ENCODE data around the gene MAP4K4.

Gene MAP4K4

DNA sequence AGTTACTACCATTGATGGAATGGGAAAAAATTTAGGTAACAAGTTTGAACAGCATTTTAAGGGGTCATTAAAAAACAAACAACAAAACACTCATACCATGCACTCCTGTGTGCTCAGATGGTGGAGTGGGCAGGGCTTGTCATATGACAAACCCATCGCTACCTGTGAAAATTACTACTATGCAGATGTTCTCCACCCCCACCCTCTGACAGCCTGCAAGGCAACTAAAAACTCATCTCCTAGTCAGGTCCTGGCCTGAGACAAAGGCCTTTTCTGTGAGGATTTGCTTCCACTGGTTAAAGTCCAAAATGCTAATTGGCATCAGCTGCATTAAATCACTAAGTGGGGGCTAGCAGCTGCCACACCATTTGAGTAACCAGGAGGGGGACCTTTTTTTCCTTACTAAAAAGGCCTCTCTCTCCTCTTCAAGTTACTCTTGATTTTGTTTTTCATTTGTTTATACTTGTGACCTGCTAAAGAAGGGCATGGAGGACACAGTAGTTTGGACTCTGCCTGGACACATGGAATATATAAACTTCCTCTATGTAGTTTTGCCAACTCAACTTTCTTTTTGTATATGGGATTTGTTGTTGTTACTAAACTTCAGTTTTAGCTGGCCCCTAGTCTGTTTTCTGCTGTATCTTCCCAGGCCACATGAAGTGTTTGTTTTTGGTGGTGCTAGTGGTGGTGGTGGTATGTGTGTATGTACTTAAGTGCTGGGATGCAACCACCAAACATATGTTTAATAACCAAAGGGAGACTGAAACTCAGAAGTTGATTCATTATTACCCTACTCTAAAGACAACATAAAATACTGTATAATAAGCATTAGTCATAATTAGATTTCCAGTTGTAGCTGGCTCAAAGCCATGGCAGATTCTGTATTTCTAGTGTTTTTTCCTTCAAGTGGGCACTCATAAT lies 121.3 kb downstream of the MAP4K4 start:
- peak; percentile 86 for DNase-seq

DNA sequence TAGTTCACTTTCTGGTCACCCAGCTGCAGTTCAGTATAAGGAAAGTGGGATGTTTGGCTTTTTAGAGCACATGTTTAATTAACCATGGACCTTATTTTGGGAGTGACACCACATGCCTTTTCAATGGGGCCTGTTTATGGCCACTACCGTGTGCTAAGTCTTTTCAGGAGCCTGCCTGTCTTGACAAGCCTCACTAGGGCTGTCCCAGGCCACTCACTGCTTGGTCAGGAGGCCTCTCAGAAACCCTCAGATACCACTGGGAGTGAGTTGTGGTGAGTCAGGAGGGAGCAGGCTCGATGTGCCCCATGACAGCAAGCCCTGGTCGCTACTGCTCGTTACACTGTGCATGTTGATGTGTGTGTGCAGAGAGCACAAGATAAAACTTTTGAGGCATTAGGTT lies 123.0 kb downstream of the MAP4K4 start:
- DNase-seq: peak; percentile 78

DNA sequence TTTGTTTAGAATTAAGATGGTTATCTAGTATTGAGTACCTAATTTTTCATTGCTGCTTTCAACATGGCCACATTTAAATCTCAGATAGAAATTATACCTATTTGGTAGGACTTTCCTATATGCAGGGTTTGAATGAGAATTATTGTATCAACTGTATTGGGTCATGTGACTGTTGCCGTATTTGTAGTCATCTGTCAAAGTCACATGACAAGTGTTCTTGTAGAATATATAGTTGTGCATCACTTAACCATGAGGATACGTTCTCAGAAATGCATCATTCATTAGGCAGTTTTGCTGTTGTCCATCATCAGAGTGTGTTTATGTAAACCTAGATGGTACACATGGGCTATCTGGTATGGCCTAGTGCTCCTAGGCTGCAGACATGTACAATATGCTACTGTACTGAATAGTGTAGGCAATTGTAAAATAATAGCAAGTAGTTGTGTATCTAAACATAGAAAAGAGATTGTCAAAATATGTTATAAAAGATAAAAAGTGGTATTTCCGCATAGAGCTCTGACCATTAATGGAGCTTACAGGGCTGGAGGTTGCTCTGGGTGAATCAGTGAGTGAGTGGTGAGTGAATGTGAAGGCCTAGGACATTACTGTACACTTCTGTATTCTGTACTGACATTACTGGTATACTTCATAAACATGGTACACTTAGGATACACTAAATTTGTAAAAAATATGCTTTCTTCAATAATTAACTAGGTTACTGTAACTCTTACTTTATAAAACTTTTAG lies 123.7 kb downstream of the MAP4K4 start:
- DNase-seq: no peak

DNA sequence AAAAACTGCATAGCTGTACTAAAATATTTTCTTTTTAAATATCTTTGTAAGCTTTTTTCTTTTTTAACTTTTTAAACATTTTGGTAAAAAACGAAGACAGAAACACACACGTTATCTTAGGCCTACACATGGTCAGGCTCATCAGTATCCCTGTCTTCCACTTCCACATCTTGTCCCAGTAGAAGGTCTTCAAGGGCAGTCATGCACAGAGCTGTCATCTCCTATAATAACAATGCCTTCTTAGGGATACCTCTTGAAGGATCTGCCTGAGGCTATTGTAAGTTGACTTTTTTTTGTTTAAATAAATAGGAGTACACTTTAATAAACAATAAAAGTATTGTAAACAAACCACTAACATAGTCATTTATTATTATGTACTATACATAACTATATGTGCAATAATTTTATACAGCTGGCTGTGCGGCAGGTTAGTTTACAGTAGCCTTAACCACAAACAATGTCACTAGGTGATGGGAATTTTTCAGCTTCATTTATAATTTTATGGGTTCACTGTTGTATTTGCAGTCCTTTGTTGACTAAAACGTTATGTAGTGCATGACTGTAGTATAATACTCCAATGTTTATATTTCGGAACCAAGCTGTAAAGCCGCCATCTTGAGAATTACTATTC lies 124.4 kb downstream of the MAP4K4 start:
- peak; percentile 39 for DNase-seq

DNA sequence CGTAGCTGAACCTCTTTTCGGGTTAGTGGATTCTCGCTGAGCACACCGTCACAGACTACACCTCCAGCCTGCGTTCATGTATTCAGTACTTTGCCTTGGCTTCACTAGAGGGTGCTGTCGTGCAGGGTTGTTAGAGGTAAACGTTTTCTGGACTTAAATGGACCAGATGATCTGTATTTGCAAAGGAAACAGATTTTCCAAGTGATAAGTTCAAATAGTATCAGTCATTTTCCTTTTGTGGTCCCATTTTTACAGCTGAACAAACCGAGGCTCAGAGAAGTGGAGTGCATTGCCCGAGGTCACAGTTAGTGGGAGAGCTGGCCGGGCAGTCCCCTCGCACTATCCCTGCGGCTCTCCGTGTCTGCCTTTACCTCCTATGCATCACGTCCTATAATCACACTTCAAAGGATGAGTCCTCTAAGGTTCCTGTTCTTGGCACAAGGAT lies 125.9 kb downstream of the MAP4K4 start:
- no peak for DNase-seq

DNA sequence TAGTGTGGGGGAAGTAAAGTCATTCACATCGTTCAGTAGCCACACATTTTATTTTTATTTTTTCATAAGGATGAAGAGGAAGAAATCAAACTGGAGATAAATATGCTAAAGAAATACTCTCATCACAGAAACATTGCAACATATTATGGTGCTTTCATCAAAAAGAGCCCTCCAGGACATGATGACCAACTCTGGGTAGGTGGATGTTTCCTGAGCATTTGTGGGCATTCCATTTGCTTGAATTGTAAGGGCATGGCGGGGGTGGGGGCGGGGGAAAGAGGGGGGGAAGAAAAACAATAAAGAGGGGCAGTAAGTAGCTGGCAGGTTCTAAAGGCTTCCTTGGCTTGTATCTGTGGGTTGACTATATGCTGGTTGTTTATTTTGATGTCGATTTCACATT lies 126.4 kb downstream of the MAP4K4 start:
- no peak for DNase-seq

DNA sequence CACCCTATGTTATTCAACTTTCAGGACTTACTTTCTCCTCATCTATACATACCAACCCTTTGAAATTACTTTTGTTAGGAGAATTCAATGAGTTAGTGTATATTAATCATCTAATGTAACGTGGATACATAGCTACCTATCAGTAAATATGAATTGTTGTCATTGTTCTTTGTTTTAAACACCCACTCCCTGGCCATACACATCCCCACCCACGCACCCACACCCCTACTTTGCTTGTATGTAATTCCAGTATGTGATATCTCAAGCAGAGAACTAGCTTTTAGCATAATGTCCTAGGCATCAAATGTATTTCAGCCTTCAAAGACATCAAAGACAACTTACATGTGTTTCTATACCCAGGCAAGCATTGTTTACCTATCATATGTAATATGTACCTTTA lies 129.2 kb downstream of the MAP4K4 start:
- DNase-seq: no peak

DNA sequence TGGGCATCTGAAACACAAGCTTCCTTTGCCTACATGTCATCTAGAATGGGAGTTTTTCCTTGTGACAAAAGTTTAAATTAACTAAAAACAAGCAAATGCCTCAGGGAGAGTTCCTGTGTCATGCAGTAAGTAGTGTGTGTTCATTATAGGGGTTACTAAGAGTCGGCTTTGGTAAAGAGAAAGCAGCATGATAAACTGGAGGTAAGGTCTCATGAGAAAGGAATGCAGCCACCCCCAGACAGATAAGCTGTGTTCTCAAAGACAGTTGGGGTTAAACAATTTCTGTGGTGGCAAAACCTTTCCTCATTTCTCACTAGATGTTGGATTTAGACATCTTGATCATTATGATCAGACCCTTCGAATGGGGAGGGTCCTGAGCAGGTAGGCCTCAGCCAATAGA lies 129.7 kb downstream of the MAP4K4 start:
- DNase-seq: no peak

DNA sequence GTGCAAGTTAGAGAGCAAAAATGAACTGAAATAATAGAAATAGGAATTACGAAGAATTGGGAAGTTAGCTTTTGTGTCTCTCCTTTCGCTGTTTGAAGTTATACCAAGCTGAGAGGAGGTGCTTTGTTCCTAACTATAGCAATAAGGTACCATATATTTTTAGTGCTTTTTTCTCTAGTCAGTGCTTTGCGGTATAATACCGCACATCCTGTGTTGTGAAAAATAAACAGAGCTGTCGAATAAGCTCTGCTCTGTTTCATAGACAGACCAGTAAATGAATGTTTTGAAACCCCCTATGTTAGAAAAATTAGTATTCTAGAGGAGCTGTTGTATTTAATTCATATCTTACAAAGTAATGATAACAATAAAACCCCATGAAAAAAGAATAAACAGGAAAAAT lies 130.8 kb downstream of the MAP4K4 start:
- DNase-seq: no peak

DNA sequence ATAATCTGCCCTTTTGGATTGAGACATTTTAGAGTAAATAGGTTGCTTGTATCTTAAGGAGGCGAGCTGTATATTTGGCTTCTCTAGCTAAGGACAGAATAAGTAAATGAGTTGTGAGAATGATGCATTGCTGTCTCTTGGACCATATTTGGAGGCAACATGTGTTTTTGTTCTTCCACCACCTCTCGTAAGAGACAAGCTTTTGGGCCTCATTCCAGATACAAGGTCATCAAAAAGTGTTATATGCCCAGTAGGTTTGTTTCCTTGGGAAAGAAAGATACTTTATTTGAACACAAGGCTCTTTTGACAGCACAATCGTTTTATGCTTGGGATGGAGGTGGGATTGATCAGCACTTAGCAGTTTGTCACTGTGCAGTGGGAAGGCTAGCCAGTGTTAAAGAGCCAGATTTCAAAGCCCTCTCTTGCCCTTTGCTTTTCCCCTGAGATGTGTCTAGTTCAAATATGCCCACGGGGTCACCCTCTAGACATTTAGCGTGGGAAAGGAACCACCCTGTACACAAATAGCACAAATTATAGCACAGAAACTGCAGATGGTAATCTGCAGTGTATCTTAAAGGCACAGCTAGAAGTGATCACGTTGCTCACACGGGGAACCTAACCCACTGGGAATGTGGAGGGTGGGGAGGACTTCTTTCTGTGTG lies 131.3 kb downstream of the MAP4K4 start:
- no peak for DNase-seq

DNA sequence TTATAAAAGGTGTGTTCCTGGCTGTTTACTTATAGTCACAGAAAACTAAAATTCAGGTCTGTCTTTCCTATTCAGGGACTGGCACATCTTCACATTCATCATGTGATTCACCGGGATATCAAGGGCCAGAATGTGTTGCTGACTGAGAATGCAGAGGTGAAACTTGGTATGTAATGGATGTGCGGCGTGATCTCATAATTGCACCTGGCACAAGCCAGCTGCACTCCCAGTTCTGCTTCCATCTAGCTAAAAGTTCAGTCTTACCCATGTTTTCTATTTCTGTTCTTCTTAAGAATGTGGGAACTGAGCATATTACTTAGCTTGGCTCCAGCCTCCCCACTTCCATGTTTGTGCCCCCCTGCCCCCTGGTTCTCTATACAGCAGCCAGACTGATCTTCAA lies 131.9 kb downstream of the MAP4K4 start:
- DNase-seq: no peak

DNA sequence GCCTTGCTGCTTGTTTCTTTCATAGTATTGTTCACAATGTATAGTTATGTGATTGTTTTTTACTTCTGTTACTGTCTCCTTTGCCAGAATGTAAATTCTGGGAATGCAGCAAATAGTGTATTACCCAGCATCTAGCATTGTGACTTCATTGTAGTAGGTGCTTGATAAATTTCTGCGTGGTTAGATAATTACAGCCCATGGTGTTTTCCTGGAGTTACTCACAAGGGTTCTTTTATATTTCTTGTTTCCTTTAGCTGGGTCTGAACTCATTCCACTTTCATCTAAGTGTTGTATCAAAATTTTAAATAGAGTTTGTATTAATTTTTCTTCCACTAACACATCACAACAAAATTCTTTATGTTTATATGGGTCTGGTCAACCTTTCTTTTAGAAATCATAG lies 132.6 kb downstream of the MAP4K4 start:
- DNase-seq: no peak

DNA sequence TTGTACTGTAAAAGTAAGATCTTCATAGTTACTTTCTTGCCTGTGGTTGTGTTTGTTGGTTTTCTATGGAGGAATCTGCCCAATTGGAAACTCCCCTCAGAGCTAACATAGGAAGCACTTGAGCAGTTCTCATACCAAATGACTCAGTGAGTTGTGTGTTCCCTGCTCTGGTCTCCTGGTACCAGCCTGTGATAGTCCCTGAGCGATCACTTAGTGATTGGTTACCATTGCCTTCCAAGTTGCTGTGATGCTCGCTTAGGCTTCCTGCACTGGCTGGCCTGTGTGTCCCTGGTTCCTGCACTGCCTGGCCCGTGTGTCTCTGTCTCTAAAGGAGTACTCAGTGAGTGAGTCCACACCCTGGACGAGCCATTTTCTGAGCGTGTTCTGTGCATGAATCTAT lies 133.0 kb downstream of the MAP4K4 start:
- DNase-seq: no peak

DNA sequence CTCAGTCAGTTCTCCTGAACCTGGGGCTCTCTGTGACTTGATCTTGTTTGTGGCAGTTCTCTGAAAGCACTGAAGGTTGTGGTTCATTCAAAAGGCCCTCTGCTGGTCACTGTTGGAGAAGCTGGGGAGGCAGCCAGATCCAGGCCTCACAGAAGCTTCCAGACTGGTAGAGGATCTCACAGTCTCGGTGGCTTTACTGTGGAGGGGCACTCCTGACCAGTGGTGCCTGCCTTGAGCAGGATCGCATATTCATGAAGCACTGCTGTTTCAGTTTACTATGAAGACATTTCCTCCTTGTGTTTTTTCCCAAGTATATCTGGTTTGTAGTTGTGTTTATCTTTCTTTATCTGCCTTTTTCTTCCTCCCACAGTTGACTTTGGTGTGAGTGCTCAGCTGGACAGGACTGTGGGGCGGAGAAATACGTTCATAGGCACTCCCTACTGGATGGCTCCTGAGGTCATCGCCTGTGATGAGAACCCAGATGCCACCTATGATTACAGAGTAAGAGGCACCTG lies 133.9 kb downstream of the MAP4K4 start:
- DNase-seq: peak; percentile 23

DNA sequence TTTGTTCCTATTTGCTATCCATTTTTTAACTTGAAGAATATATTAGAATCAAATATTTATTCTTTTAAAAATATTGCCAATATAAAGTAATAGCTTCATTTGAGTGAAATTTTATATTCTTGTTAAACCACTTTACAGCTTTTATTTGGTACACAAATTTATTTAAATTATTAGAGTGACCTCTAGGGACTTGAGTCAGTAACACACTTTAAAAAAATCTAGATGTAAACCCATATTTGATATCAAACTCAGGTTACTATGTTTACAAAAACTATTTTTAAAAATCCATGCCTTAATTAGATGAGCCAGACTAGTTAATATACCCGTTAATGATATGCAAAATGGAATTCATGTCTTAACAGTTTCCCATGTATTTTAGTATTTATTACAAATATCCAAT lies 134.6 kb downstream of the MAP4K4 start:
- DNase-seq: no peak

DNA sequence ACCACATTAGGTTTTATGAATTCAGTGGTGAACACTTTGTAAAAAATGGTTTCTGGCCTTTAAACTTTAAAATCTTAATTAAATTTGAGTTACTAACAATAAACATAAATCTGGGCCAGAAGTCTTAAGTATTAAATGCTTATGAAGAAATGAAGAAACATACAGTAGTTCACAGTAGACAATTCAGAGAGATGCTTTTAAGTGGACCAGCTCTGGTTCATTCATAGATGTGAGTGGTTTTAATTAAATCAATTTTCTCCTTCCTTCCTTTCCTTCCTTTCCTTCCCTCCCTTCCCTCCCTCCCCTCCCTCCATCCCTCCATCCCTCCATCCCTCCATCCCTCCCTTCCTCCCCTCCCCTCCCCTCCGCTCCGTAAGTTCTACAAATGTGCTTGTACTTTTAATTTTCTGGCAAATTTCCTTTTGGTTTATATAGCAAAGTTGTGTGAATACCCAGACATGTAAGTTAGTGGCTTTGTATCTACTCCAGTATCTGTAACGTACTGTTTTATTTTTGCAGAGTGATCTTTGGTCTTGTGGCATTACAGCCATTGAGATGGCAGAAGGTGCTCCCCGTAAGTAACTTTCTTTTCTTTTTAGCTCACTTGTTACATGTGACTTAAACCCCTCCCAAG lies 136.5 kb downstream of the MAP4K4 start:
- no peak for DNase-seq

DNA sequence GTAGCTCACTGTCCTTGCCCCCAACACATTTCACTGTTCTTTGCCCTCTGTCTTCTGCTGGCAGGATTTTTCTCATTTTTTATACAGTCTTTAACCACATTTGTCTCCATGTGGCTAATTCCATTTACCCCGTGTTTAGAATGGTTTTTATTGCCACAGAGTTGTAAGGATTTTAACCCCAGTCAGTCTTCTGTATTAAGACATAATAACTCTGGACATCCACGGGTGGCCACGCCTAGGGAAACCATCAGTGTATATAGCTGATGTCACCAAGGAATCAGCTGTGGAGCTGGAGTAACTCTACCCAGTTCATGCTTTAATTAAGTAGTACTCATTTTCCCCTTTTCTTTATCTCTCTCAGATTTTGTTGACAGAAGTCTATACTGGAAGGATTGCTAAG lies 139.8 kb downstream of the MAP4K4 start:
- no peak for DNase-seq

DNA sequence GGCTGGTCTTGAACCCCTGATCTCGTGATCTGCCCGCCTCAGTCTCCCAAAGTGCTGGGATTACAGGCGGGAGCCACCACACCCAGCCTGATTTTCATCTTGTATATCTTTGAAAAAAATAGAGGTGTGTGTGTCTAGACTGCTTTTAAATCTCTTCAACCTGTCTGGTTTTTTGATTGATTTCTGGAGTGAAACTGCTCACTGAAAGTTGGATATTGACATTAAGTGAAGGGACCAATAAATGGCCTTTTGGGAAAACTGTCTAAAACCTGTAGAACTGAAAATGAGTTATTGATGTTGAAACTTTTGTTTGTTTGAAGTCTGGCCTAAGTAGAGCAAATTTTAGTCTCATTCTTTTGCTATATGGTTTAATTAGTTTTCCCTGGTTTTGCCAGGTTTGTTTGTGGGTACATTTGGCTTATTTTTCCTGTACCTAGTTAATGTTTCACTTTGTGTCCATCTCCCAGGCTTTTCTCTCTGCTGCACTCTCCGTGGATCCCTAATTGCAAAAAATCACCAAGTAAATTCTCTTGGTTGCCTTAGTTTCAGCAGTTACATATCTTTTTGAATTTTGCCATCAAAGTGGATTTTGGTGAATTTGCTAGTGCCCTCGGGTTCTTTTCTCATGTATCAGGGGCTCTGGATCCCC lies 144.3 kb downstream of the MAP4K4 start:
- DNase-seq: no peak

DNA sequence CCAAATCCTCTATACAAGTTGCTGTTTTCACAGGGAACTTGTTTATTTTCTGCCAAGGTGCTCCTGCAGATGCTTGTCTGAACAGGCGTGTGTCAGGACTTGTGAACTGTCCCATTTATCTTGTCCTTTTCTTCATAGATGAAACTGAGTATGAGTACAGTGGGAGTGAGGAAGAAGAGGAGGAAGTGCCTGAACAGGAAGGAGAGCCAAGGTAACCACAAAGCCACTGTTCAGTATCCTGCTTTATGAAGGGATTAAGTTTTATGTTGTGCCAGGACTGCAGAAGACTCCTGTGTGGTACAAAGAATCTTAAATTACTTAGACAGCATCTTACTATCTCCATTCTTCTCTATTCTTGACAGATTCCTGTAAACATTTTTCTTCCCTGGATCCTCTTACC lies 145.0 kb downstream of the MAP4K4 start:
- DNase-seq: no peak

DNA sequence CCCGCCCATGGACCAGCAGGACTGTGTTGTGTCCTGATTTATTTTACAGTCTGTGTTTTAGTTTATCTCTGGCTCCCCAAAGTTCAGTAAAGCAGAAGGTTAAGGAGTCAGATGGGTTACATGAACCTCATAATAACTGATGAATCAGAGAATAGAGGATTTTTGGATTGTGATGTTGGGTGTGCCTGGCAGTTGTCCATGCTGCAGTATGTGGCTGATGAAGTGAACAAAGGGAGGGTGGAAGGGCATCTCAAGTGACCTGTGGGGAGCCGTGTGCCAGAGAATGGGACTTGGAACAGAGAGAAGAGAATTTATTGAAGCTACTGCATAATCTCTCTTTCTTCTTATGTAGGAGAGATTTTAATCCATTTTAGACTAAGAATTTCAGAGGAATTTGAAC lies 145.5 kb downstream of the MAP4K4 start:
- DNase-seq: no peak

DNA sequence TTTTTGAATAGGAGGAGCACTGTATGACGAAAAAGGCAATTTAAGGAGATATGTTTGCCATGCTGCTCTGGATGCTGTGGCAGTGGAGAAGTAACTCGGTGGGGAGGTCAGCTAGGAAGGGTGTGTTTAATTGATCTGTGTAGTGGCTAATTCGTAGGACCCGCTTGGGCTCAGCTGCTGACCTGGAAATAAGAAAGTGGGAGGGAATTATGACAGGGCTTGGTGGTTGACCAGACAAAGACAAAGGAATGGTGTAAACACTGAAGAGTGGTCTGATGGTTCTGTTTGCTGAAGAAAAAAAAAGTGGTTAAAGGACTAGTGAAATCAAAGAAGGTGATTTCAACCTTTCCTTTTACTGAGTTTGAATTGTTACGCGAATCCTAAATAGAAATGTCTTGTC lies 146.0 kb downstream of the MAP4K4 start:
- DNase-seq: no peak

DNA sequence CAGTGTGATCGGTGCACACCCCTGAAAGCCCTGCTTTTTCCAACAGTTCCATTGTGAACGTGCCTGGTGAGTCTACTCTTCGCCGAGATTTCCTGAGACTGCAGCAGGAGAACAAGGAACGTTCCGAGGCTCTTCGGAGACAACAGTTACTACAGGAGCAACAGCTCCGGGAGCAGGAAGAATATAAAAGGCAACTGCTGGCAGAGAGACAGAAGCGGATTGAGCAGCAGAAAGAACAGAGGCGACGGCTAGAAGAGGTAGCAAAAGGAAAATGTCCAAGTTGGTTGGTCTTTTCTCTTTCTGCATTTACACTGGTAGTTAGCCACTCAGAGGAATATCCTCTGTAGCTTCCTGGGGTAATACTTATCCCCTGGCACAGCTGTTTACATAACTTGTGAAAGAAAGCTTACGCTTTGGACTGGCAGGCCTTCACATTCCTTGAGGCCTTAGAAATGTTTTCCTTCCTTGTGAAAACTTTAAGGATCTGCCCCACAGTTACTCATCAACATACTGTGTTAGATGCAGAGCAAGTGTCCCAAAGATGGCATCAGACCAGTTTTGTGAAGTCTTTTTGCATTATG lies 146.6 kb downstream of the MAP4K4 start:
- no peak for DNase-seq

Data from DMS79 treated with DMSO at 0.1 percent for 48 hours (cell line).